IPS DF 4.7 (cell line): ENCODE measurements around the gene PLD5.
"Not testable (repeated sequence)": the region's sequence is repeated elsewhere in the genome, so short reads cannot be mapped to it uniquely, and the experiment has no call there.

ENCODE experiments used
- DNase-seq: peaks from one replicate; pipeline ENCODE4 v3.0.0-alpha.2; 2013; ENCODE audit warnings: low spot score; ENCODE audit errors: extremely low read depth

PLD5 gene

DNA sequence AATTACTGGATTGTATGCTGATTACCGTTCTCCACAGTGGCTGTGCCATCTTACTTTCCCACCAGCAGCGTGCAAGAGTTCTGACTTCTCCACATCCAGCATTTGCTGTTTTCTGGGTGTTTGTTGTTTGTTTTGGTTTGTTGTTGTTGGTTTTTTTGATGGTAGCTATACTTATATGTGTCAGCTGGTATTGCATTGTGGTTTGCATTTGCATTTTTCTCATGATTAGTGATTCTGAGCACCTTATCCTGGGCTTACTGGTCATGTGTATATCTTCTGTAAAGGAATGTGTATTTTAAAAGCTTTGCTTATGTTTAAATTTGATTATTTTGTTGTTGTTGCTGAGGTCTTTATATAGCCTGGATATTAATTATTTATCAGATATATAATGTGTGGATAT, 458.7 kb downstream of the PLD5 start:
- no peak for DNase-seq

DNA sequence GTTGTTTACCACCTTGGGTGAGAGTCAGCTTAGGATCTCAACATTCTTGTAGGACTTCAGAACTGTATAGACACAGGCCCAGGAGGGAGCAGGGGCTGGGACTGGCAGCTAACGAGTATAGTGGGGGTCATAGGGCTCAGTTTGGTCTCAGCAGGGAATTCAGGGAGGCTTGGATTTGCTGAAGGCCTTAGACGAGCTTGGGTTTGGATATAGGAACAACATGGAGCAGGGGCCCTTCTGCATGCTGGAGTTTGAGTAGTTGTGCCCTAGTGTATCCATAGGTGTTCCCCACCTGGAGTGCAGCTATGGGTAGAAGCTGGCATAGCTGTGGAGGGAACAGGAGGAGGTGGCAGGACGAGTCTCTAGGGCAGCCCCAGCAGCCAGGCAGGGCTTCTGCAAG, 462.2 kb downstream of the PLD5 start:
- DNase-seq: no peak

DNA sequence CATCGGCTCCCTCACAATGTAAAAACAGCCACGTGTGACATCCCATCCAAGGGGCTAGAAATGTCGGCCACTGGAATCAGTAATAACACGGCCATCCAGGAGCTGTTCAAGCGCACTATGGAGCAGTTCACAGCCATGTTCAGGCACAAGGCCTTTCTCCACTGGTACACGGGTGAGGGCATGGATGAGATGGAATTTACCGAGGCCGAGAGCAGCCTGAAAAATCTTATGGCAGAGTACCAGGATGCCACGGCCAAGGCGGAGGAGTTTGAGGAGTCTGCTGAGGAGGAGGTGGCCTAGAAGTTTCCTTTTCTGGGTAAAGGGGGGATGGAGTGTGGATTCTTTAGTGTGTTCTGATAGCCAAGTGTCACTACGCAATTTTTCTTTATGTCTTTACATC, 464.5 kb downstream of the PLD5 start:
- no peak for DNase-seq

DNA sequence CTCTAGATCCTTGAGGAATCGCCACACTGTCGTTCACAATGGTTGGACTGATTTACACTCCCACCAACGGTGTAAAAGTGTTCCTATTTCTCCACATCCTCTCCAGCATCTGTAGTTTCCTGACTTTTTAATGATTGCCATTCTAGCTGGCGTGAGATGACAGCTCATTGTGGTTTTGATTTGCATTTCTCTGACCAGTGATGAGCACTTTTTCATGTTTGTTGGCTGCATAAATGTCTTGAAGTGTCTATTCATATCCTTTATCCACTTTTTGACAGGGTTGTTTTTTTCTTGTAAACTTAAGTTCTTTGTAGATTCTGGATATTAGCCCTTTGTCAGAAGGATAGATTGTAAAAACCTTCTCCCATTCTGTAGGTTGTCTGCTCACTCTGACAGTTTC, 465.9 kb downstream of the PLD5 start:
- DNase-seq: not testable (repeated sequence)

DNA sequence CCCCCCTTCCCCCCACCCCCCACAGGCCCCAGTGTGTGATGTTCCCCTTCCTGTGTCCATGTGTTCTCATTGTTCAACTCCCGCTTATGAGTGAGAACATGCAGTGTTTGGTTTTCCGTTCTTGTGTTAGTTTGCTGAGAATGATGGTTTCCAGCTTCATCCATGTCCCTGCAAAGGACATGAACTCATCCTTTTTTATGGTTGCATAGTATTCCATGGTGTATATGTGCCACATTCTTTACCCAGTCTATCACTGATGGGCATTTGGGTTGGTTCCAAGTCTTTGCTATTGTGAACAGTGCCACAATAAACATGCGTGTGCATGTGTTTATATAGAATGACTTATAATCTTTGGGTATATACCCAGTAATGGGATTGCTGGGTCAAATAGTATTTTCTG, 466.3 kb downstream of the PLD5 start:
- DNase-seq: not testable (repeated sequence)

DNA sequence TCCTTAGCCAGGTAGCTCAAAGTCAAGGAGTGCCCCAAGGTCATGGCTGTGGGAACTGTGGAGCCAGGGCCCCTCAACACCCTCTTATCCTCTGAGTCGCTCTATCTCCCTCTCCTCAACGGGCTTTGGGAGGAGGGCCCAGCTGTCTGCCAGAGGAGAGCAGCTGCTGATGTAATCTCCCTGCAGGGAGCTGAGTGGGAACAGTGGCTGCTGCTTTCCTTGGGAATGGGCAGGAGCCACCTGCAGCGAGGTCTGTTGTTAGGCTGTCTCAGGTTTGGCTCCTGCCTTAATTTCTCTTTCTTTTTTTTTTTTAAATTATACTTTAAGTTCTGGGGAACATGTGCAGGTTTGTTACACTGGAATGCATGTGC, 466.8 kb downstream of the PLD5 start:
- DNase-seq: no peak

DNA sequence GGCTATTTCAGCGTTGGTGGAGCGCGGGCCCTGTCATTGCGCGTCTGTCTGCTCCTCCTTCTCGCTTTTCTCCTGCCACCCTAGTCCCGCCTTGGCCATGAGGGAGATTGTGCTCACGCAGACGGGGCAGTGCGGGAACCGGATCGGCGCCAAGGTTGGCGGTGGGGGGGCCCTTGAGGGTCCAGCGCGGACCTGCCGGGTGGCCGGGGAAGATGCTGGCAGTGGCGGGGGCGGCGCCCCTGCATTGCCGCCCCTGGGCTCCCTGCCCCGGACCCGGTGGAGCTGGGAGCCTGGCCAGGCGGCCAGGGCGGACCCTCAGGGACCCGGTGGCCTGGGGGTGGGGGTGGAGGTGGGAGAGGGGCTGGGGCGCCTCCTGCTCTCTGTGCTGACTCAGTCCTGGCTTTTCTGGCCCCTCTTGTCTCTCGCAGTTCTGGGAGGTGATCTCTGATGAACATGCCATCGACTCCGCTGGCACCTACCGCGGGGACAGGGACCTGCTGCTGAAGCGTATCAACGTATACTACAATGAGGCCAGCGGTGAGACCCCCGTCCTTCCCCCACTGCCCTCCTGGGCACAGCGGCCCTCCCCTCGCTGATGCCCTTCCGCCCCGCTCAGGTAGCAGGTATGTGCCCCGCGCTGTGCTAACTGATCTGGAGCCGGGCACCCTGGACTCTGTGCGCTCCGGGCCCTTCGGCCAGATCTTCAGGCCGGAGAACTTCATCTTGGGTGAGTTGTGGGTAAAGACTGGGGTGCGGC, 467.3 kb downstream of the PLD5 start:
- no peak for DNase-seq

DNA sequence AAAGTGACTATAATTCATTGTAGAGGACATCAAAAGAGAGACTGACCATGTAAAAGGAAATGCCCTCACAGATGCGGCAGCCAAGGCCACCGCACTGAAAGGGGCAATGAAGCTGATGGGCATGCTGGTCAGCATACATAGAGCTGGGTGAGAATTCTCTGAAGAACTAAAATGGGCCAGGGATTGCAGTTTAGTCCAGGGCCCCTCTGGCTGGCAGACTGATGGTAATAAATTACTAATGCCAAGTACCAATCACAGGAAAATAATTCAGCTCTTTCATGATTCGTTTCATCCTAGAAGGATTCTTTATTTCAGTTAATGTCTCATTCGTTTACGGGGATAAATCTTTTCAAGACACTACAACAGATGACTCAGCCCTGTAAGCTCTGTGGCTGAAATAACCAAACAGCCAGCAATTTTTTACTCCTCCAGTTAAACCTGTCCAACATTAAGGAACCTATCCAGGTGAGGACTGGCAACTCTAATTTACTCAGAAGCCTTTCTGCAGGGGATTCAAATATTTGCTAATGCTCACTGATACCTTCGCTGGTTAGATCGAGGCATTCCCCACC, 468.7 kb downstream of the PLD5 start:
- no peak for DNase-seq

DNA sequence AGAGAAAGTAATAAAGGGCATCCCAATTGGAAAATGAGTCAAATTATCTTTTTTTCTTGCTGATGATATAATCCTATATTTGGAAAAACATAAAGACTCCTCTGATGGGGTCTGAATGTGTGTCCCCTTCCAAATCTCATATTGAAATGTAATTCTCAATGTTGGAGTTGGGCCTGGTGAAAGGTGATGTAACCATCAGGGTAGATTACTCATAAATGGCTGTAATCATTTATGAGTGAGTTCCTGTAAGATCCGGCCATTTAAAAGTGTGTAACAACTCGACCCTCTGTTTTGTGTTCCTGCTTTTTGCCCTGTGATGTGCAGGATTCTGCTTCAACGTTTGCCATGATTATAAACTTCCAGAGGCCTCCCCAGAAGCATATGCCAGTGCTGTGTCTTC, 481.3 kb downstream of the PLD5 start:
- no peak for DNase-seq

DNA sequence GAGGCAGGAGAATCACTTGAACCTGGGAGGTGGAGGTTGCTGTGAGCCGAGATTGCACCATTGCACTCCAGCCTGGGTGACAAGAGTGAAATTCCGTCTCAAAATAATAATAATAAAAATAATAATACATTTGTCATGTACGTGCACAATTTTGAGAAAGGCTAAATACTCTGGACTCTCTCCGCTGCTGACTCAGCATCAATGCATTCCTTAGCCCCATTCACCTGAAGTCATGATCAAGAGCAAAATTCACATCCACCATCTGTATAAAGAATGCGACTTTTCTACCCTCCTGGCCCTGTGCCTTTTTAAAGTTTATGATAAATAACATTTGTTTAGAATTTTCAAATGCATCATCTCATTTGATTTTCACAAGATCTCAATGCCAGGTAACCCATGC, 490.1 kb downstream of the PLD5 start:
- no peak for DNase-seq

DNA sequence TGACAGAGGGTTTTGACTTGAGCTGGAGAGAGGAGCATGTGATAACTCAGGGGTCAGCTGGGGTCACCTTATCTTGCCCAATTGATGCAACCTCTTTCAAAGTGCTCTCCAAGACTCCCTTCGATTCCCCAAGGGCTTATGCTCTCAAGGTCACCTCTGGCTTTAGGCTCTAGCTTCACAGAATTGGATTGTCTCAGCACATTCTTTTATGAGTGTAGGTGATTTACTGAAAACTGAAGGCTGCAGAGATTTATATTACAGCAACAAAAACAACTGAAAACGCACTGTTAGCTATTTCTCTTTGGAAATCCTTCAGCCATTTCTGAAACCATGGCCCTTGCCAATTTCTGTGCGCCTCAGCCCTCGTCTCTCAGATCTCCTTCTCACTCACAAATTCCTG, 491.1 kb downstream of the PLD5 start:
- no peak for DNase-seq
